Activated naive CD4-positive, alpha-beta T cell treated with anti-CD3 and anti-CD28 coated beads, Interleukin-2, amount 10 ng/mL, durations not matched to agents 7 days and 5 days (primary cell): ENCODE measurements around the gene ABLIM1.
A peak's percentile ranks its signal among the peaks of the same experiment; 100 is the strongest.

ENCODE experiments used
- CTCF ChIA-PET: fragments of 350-600 bp; sonication (Branson Sonifier 250); formaldehyde crosslinking; loops from one replicate; lab custom pipeline; 2021; ENCODE audit warnings: antibody characterized with exemption; lab: Charles Lee
- DNase-seq: peaks from one replicate; pipeline ENCODE4 v3.0.0-alpha.2; 2020
- H3K27ac Mint-ChIP-seq: one replicate; pipeline ENCODE4 v1.8.0; 2021; ENCODE audit warnings: mild to moderate bottlenecking, moderate library complexity, mixed read lengths
- H3K27me3 Mint-ChIP-seq: one replicate; pipeline ENCODE4 v1.8.0; 2021; ENCODE audit warnings: mild to moderate bottlenecking, mixed read lengths
- H3K36me3 Mint-ChIP-seq: one replicate; pipeline ENCODE4 v1.8.0; 2021; ENCODE audit warnings: mixed read lengths
- H3K4me1 Mint-ChIP-seq: one replicate; pipeline ENCODE4 v1.8.0; 2021; ENCODE audit warnings: mixed read lengths
- H3K4me3 Mint-ChIP-seq: one replicate; pipeline ENCODE4 v1.8.0; 2021; ENCODE audit warnings: mild to moderate bottlenecking, moderate library complexity, mixed read lengths
- H3K9me3 Mint-ChIP-seq: one replicate; pipeline ENCODE4 v1.8.0; 2021; ENCODE audit warnings: mixed read lengths

Gene ABLIM1

DNA sequence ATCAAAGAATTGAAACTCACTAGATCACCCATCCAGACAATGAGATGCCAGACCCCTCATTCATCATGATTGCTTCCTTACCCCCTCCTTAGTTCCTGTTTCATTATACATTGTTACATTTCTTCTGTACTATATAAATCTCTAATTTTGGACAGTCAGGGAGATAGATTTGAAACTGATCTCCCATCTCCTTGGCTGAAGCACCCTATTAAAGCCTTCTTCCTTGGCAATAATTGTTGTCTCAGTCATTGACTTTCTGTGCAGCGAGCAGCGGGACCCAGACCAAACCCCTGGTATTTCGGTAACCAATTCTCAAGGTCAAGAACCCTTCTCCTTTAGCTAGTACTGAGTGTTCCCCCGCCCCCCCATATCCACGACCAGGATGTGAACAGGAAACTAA is 100.2 kb downstream of the ABLIM1 start:
- Mint-ChIP-seq H3K9me3 (peaks cover 10% of the 10 kb centered on the region), H3K36me3 (peaks cover 2% of the 10 kb centered on the region), H3K4me1 (no peaks in the 10 kb centered on the region), H3K27ac (no peak overlapping the region), H3K4me3 (no peak overlapping the region), H3K27me3 (peaks cover 21% of the 10 kb centered on the region)
- CTCF ChIA-PET = interaction anchor here (0.9 kb wide), 1 partner anchor 136 kb away, joined by 3 read pairs; no protein-coding TSS in a partner anchor
- DNase-seq = no peak

DNA sequence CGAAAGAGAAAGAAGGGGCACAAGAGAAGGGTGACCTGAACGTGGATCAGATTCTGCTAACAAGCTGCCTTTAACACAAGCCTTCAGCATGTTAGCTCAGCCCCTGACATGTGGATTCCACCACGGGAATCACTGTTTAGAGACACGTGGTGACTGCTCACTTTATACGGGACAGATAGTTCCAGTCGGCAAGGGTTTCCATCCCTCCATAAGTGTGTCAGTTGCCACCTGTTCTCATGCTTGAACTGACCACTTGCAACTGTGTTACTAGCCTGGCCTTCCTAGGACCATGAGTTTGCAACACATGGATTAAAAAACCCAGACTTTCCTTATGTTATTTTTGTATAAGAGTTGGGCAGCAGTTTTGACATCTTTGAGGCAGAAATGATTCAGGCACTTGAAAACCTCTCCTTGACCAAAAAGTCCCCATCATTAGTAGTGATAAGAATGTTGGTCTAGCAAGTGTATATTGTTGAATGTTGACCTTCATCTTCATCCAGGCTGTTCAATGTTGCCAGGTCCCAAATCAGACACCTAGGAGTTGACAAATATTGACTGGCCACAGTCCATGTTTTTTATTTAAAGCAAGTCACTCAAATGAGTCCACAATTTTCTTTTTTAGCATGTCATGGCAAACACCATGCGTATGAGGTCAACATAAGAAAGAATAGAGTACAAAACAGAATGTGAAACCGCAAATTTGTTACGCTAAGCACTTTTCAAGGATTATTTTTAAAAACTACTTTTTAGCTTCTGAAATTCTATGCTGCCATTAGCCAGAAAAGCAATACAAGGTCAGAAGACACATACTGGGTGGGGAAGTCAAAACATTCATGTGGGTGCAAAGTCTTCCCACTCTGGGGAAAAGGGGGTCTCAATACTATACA is 101.6 kb downstream of the ABLIM1 start:
- CTCF ChIA-PET = interaction anchor here (1.0 kb wide), 1 partner anchor 85 kb away, joined by 3 read pairs; no protein-coding TSS in a partner anchor
- peaks cover 2% of the 10 kb centered on the region for H3K36me3 Mint-ChIP-seq
- DNase-seq = no peak
- no peaks in the 10 kb centered on the region for H3K4me1 Mint-ChIP-seq
- peaks cover 21% of the 10 kb centered on the region for H3K27me3 Mint-ChIP-seq
- no peak overlapping the region for H3K27ac Mint-ChIP-seq
- H3K9me3 Mint-ChIP-seq = peaks cover 10% of the 10 kb centered on the region
- H3K4me3 Mint-ChIP-seq = no peak overlapping the region

DNA sequence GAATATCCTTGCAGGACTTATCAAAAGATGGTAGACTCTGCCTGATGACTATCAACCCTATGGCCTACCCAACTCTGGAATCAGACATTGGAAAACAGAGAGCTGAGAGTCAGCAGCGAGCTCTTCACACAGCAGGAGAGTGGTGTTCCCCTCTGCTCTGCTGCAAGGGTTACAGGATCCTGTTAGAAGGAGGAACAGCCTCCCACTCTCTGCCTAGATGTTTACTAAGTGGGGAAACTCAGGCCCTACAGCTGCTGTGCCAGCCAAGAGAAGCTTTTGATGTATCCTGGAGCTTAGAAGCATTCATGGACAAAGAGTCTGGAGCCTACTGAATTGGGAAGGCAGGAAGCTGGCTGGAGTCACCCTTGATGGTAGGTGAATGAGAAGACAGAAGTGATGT is 104.6 kb downstream of the ABLIM1 start:
- CTCF ChIA-PET = interaction anchor here (0.6 to 17.3 kb wide), 9 partner anchors 17 to 325 kb away, joined by 3 to 244 read pairs (median 7); no protein-coding TSS in a partner anchor
- peaks cover 2% of the 10 kb centered on the region for H3K36me3 Mint-ChIP-seq
- DNase-seq = no peak
- no peak overlapping the region for H3K4me3 Mint-ChIP-seq
- peaks cover 8% of the 10 kb centered on the region for H3K9me3 Mint-ChIP-seq
- H3K27me3 Mint-ChIP-seq = peaks cover 16% of the 10 kb centered on the region
- peaks cover 10% of the 10 kb centered on the region for H3K4me1 Mint-ChIP-seq
- no peak overlapping the region for H3K27ac Mint-ChIP-seq

DNA sequence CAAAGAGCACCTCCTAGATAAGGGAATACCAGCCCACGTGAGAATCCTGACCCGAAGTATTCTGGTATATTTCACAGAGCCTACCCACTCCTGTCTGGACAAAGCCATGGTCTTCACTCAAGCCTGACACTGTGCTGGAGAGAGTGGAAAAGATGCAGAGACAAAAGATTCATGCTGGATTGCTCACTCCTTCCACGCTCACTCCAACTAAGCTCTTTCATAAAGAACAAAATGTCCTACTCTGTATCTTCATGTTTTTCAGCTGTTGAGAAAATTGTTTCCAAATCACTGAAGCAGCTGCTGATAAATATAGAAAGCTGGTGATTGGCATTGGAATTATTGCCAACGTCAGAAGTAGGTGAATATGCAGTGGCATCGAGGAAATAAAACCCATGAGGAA is 106.0 kb downstream of the ABLIM1 start:
- peaks cover 10% of the 10 kb centered on the region for H3K27me3 Mint-ChIP-seq
- H3K36me3 Mint-ChIP-seq = no peaks in the 10 kb centered on the region
- no peak for DNase-seq

DNA sequence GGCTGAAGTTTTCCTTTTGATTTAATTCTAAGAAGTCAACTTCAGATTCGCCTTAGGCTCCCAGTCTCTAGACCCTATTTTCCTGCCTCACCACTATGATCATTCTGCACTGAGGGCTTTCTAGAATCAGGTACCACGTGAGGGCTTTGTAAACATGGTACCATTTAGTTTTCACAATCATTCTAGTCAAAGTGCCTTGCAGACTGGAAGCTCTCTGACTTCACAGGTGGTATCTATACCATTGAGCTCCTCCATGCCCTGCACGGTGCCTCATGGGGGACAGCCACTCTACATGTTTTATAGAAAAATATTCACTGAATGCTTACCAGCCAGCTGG is 106.5 kb downstream of the ABLIM1 start:
- CTCF ChIA-PET = interaction anchor here (0.7 to 17.3 kb wide), 14 partner anchors 18 to 579 kb away, joined by 3 to 244 read pairs (median 4); partner anchors contain the start of gene FHIP2A
- Mint-ChIP-seq H3K9me3 (no peaks in the 10 kb centered on the region), H3K36me3 (no peaks in the 10 kb centered on the region), H3K27me3 (peaks cover 10% of the 10 kb centered on the region), H3K4me3 (no peak overlapping the region), H3K27ac (no peak overlapping the region), H3K4me1 (peaks cover 28% of the 10 kb centered on the region)
- no peak for DNase-seq

More for the DNA sequence above, 106.0 kb downstream of the ABLIM1 start:
- no peak overlapping the region for H3K27ac Mint-ChIP-seq
- H3K4me3 Mint-ChIP-seq = no peak overlapping the region
- no peaks in the 10 kb centered on the region for H3K9me3 Mint-ChIP-seq
- peaks cover 24% of the 10 kb centered on the region for H3K4me1 Mint-ChIP-seq
- CTCF ChIA-PET = interaction anchor here (0.7 to 17.3 kb wide), 13 partner anchors 28 to 578 kb away, joined by 3 to 244 read pairs (median 4); partner anchors contain the start of gene FHIP2A

DNA sequence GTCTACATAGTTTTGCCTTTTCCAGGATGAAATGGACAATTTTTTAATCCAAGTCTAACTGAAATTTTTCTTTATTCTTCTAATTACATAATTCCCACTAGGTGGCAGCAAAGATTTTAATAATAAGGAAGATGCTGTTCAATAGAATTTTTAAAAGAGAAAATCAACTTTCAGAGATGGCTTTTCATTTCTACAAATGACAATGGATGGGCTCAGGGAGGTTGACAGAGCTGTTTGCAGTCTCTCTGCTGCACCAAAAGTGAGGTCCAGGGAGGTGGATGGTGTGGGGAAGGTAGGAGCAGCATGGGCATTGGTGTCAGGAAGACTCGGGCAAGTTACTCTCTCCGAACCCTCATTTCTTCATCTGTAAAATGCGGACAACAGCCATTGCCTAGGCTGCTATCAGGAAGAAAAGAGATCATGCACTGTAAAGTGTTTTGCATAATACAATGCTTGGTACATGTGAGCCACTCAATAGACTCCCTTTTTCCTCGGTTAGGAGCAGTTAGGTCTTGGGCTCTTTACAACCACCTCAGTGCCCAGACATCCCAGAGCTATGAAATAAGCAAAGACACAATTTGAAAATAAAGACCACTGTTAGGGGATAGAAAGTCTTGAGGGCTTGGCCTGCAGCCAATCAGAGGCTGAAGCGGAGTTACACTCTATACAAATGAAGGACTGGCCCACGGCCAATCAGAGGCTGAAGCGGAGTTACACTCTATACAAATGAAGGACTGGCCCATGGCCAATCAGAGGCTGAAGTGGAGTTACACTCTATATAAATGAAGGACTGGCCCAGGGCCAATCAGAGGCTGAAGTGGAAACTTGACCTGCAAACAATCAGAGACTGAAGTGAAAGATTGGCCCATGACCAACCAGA is 107.1 kb downstream of the ABLIM1 start:
- CTCF ChIA-PET = interaction anchor here (0.7 to 17.3 kb wide), 17 partner anchors 9 to 579 kb away, joined by 3 to 244 read pairs (median 4); partner anchors contain the start of gene FHIP2A

DNA sequence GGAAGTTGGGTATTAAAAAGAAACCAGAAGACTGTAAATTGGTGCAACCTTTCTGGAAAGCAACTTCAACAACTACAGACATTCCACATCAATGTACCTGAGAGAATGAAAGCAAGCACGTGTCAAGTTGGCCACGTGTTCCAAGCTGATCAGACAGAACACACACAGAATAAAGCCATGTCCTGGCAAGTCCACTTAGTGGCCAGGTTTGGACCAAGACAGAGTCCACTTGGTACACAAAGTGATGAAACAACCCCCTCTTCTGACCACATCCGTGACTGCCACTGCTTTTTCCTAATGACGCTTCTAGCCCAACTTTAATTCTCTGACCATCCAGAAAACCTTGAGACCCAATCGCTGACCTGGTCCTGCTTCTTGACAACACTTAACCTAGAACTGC is 109.4 kb downstream of the ABLIM1 start:
- Mint-ChIP-seq H3K4me1 (peaks cover 58% of the 10 kb centered on the region), H3K4me3 (no peak overlapping the region), H3K9me3 (no peaks in the 10 kb centered on the region), H3K27me3 (peaks cover 5% of the 10 kb centered on the region), H3K36me3 (no peaks in the 10 kb centered on the region), H3K27ac (no peak overlapping the region)
- no peak for DNase-seq
- CTCF ChIA-PET = interaction anchor here (0.7 to 17.3 kb wide), 12 partner anchors 28 to 790 kb away, joined by 3 to 244 read pairs (median 7); partner anchors contain the start of gene FHIP2A

More for the DNA sequence above, 107.1 kb downstream of the ABLIM1 start:
- H3K9me3 Mint-ChIP-seq = no peaks in the 10 kb centered on the region
- no peaks in the 10 kb centered on the region for H3K36me3 Mint-ChIP-seq
- peaks cover 10% of the 10 kb centered on the region for H3K27me3 Mint-ChIP-seq
- H3K4me1 Mint-ChIP-seq = peaks cover 34% of the 10 kb centered on the region
- H3K27ac Mint-ChIP-seq = no peak overlapping the region
- no peak overlapping the region for H3K4me3 Mint-ChIP-seq
- DNase-seq = no peak

DNA sequence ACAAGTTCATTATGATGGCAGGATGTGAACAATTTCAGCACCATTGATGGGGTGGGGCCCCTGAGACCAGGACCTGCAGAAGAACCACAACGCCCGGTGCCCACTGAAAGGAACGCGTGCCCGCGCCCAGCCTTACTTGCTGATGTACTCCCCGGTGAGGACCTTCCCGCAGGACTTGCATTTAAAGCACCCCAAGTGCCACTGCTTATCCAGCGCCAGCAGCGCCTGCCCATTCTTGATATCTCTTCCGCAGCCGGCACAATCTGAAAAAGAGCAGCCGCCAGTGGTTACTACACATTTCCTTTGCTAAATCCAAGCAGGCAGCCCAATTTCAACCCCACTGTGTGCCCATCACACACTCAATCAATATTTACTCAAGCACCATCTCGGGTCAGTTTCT is 110.6 kb downstream of the ABLIM1 start:
- CTCF ChIA-PET = interaction anchor here (1.0 to 17.3 kb wide), 6 partner anchors 27 to 244 kb away, joined by 3 to 244 read pairs (median 34); no protein-coding TSS in a partner anchor
- Mint-ChIP-seq H3K27me3 (no peaks in the 10 kb centered on the region), H3K9me3 (no peaks in the 10 kb centered on the region), H3K36me3 (no peaks in the 10 kb centered on the region), H3K4me1 (peaks cover 69% of the 10 kb centered on the region), H3K4me3 (peak overlapping the region; percentile 32), H3K27ac (peak overlapping the region; percentile 69)
- peak; percentile 42 for DNase-seq

DNA sequence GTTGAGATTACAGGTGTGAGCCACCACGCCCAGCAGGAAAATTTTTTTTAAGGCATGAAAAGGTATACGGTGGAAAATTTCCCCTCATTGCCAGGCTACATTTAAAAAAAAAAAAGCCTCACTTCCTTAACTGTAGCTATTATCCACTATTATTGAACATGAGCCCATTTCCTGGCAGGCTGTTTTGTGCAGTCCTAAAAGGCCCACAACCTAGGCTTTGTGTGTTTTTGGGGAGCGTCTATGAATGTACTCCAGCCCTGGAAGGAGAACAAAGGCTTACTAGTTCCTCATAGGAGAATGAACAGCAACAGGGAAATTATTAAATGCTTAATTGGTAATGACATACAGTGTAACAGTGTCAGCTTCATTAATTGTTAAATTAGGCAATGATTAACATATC is 111.0 kb downstream of the ABLIM1 start:
- H3K4me1 Mint-ChIP-seq = peaks cover 74% of the 10 kb centered on the region
- no peak for DNase-seq
- no peaks in the 10 kb centered on the region for H3K9me3 Mint-ChIP-seq
- H3K36me3 Mint-ChIP-seq = no peaks in the 10 kb centered on the region
- peak overlapping the region; percentile 11 for H3K27ac Mint-ChIP-seq
- no peak overlapping the region for H3K4me3 Mint-ChIP-seq
- no peaks in the 10 kb centered on the region for H3K27me3 Mint-ChIP-seq
- CTCF ChIA-PET = interaction anchor here (1.6 to 17.3 kb wide), 3 partner anchors 26 to 76 kb away, joined by 3 to 244 read pairs (median 184); no protein-coding TSS in a partner anchor

DNA sequence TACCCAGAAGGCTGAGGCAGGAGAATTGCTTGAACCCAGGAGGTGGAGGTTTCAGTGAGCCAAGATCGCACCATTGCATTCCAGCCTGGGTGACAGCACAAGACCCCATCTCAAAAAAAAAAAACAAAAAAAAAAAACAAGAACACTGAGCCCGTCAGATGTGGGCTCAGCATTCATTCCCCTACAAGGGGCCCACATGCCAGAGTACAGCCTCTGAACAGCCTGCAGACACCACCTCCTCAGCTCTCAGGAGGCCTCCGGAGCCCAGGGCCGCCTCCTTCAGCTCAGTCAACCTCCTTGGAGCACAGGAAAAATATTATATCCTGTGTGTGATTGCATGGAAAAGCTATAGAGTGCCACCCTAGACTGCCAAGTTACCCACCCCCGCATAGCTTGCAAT is 112.3 kb downstream of the ABLIM1 start:
- CTCF ChIA-PET = interaction anchor here (1.0 to 17.3 kb wide), 6 partner anchors 25 to 242 kb away, joined by 3 to 244 read pairs (median 8); no protein-coding TSS in a partner anchor
- no peaks in the 10 kb centered on the region for H3K27me3 Mint-ChIP-seq
- DNase-seq = no peak
- H3K27ac Mint-ChIP-seq = peak overlapping the region; percentile 52
- H3K4me3 Mint-ChIP-seq = no peak overlapping the region
- H3K36me3 Mint-ChIP-seq = no peaks in the 10 kb centered on the region
- peaks cover 85% of the 10 kb centered on the region for H3K4me1 Mint-ChIP-seq
- no peaks in the 10 kb centered on the region for H3K9me3 Mint-ChIP-seq

DNA sequence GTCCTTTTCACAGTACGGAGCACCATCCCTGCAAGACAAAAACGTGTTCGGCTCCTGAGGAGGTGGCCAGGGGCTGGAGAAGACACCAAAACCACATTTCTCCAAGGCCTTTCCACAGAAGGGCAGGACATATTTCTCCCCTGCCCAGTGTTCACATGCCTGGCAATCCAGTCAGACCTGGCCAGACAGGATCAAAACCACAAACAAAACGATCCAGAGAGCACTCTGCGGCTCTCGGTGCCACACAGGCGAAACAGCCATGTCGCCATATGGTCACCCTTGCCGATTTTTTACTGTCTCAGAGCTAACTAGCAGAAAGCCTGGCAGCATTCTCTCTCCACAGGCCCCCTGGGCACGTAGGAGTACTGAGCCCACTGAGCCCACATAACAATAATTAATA is 113.0 kb downstream of the ABLIM1 start:
- CTCF ChIA-PET = interaction anchor here (1.1 to 17.3 kb wide), 6 partner anchors 24 to 241 kb away, joined by 3 to 244 read pairs (median 7); no protein-coding TSS in a partner anchor
- Mint-ChIP-seq H3K27ac (peak overlapping the region; percentile 100), H3K27me3 (no peaks in the 10 kb centered on the region), H3K4me3 (no peak overlapping the region), H3K36me3 (no peaks in the 10 kb centered on the region), H3K4me1 (peaks cover 90% of the 10 kb centered on the region), H3K9me3 (no peaks in the 10 kb centered on the region)
- no peak for DNase-seq

DNA sequence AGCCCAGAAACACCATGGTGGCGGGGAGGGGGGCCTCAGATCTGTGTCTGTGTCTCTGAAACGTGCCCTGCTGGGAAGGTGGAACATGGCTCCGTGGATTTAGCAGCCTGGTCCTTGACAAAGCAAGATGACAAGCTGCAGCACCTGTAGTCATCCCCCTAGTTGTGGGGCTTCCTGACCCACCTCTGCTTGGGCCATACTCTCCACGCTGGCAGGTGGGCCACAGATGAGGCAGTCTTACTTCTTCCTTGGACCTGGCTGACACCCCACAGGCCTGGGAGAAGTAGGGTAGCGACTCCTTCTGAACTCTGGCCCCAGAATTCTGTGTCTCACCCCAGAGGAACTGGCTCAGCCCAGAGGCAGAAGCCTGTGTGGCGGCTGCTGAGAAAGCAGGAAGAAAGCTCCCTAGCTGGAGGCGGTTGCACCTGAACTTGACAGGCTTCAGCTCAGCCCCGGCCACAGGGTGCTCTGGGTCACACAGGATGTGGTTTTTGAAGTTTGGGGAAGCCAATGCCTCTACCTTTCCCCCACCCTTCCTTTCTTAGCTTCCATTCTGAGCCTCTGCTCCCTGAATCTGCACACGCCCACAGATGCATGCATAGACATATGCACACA is 113.9 kb downstream of the ABLIM1 start:
- no peaks in the 10 kb centered on the region for H3K27me3 Mint-ChIP-seq
- peak; percentile 91 for DNase-seq
- H3K36me3 Mint-ChIP-seq = no peaks in the 10 kb centered on the region
- H3K4me3 Mint-ChIP-seq = peak overlapping the region; percentile 74
- H3K9me3 Mint-ChIP-seq = no peaks in the 10 kb centered on the region
- H3K27ac Mint-ChIP-seq = peak overlapping the region; percentile 100
- CTCF ChIA-PET = interaction anchor here (0.8 to 17.3 kb wide), 8 partner anchors 24 to 257 kb away, joined by 3 to 244 read pairs (median 3); no protein-coding TSS in a partner anchor
- peaks cover 99% of the 10 kb centered on the region for H3K4me1 Mint-ChIP-seq

DNA sequence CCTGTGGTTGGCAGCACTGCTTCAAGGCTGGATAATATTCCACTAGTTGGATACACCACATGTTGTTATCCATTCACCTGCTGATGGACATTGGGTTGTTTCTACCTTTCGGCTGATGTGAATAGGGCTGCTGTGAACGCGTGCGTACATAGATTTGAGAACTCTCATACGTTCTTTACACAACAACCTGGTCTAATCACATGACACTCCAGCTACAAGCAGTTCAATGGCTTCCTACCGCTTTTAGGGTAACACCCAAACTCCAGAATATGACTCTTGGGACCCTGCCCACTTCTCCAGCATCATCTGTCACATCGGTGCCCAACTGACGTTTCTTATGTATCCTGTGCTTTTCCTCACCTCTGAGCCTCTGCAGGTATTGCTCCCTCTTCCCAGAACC is 114.6 kb downstream of the ABLIM1 start:
- peak overlapping the region; percentile 100 for H3K27ac Mint-ChIP-seq
- H3K4me3 Mint-ChIP-seq = peak overlapping the region; percentile 74
- no peaks in the 10 kb centered on the region for H3K36me3 Mint-ChIP-seq
- H3K9me3 Mint-ChIP-seq = no peaks in the 10 kb centered on the region
- peaks cover 100% of the 10 kb centered on the region for H3K4me1 Mint-ChIP-seq
- no peaks in the 10 kb centered on the region for H3K27me3 Mint-ChIP-seq
- CTCF ChIA-PET = interaction anchor here (9.6 to 17.3 kb wide), 2 partner anchors 23 to 73 kb away, joined by 184 to 244 read pairs; no protein-coding TSS in a partner anchor
- DNase-seq = no peak
